ENCODE results near the gene AMOTL2.

Gene AMOTL2

GRCh38 chr3:134334901-134335280, 39.4 kb downstream of the AMOTL2 start:
- no peak for FAIRE-seq
- no peak for DNase-seq (ENCODE audit: insufficient read length)
- TF ChIP-seq POLR2A (IDR thresholded peaks at IDR 0.05; ENCODE audit: low read depth, low read length) (no peak), POLR2AphosphoS5 (IDR thresholded peaks at IDR 0.05; ENCODE audit: low read depth, low read length) (no peak), TAF1 (IDR thresholded peaks at IDR 0.05; ENCODE audit: borderline replicate concordance, low read depth, low read length) (no peak)

- FAIRE-seq (no peak), DNase-seq (ENCODE audit: insufficient read length) (no peak)
- TF ChIP-seq POLR2AphosphoS5 (IDR thresholded peaks at IDR 0.05; ENCODE audit: low read depth, low read length) (no peak), TAF1 (IDR thresholded peaks at IDR 0.05; ENCODE audit: borderline replicate concordance, low read depth, low read length) (no peak), POLR2A (IDR thresholded peaks at IDR 0.05; ENCODE audit: low read depth, low read length) (no peak)
Measured at GRCh38 chr3:134334231-134334900, 39.9 kb downstream of the AMOTL2 start.

GRCh38 chr3:134333522-134334181, 40.6 kb downstream of the AMOTL2 start:
- TF ChIP-seq POLR2AphosphoS5 (IDR thresholded peaks at IDR 0.05; ENCODE audit: low read depth, low read length) (no peak), POLR2A (IDR thresholded peaks at IDR 0.05; ENCODE audit: low read depth, low read length) (no peak), TAF1 (IDR thresholded peaks at IDR 0.05; ENCODE audit: borderline replicate concordance, low read depth, low read length) (no peak)
- FAIRE-seq: no peak
- no peak for DNase-seq (ENCODE audit: insufficient read length)

GRCh38 chr3:134332344-134332743, 41.9 kb downstream of the AMOTL2 start:
- no peak for FAIRE-seq
- no peak for DNase-seq (ENCODE audit: insufficient read length)
- no peak for TF ChIP-seq POLR2A (IDR thresholded peaks at IDR 0.05; ENCODE audit: low read depth, low read length)
- TF ChIP-seq TAF1 (IDR thresholded peaks at IDR 0.05; ENCODE audit: borderline replicate concordance, low read depth, low read length): no peak
- no peak for TF ChIP-seq POLR2AphosphoS5 (IDR thresholded peaks at IDR 0.05; ENCODE audit: low read depth, low read length)

- TF ChIP-seq TAF1 (IDR thresholded peaks at IDR 0.05; ENCODE audit: borderline replicate concordance, low read depth, low read length) (no peak), POLR2AphosphoS5 (IDR thresholded peaks at IDR 0.05; ENCODE audit: low read depth, low read length) (no peak), POLR2A (IDR thresholded peaks at IDR 0.05; ENCODE audit: low read depth, low read length) (no peak)
- FAIRE-seq (no peak), DNase-seq (ENCODE audit: insufficient read length) (no peak)
Measured at GRCh38 chr3:134331811-134332199, 42.4 kb downstream of the AMOTL2 start.

- FAIRE-seq (no peak), DNase-seq (ENCODE audit: insufficient read length) (no peak)
- no peak for TF ChIP-seq TAF1 (IDR thresholded peaks at IDR 0.05; ENCODE audit: borderline replicate concordance, low read depth, low read length)
- TF ChIP-seq POLR2AphosphoS5 (IDR thresholded peaks at IDR 0.05; ENCODE audit: low read depth, low read length): no peak
- TF ChIP-seq POLR2A (IDR thresholded peaks at IDR 0.05; ENCODE audit: low read depth, low read length): no peak
Measured at GRCh38 chr3:134330883-134331810, 43.1 kb downstream of the AMOTL2 start.

DNA sequence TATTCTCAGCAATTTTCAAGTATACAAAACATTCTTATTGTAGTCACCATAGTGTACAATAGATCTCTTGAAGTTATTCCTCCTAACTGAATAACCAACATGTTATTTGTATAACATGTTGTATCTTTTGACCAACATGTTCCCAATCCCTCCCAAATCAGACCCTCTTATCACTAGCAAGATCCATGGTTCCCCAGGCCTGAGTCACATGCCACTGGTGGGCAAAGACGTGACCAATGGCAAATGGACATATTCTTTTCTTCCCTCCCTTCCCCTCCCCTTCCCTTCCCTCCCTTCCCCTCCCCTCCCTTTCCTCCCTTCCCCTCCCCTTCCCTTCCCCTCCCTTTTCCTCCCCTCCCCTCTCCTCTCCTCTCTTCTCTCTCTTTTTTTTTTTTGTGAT, 45.4 kb downstream of the AMOTL2 start:
- FAIRE-seq: no peak
- no peak for TF ChIP-seq POLR2A (IDR thresholded peaks at IDR 0.05; ENCODE audit: low read depth, low read length)
- TF ChIP-seq TAF1 (IDR thresholded peaks at IDR 0.05; ENCODE audit: borderline replicate concordance, low read depth, low read length): no peak
- TF ChIP-seq POLR2AphosphoS5 (IDR thresholded peaks at IDR 0.05; ENCODE audit: low read depth, low read length): no peak
- no peak for DNase-seq (ENCODE audit: insufficient read length)

GRCh38 chr3:134328147-134328591, 46.1 kb downstream of the AMOTL2 start:
- no peak for TF ChIP-seq POLR2A (IDR thresholded peaks at IDR 0.05; ENCODE audit: low read depth, low read length)
- TF ChIP-seq POLR2AphosphoS5 (IDR thresholded peaks at IDR 0.05; ENCODE audit: low read depth, low read length): no peak
- TF ChIP-seq TAF1 (IDR thresholded peaks at IDR 0.05; ENCODE audit: borderline replicate concordance, low read depth, low read length): no peak
- FAIRE-seq: no peak
- no peak for DNase-seq (ENCODE audit: insufficient read length)

- FAIRE-seq: no peak
- DNase-seq (ENCODE audit: insufficient read length): no peak
- TF ChIP-seq TAF1 (IDR thresholded peaks at IDR 0.05; ENCODE audit: borderline replicate concordance, low read depth, low read length) (no peak), POLR2AphosphoS5 (IDR thresholded peaks at IDR 0.05; ENCODE audit: low read depth, low read length) (no peak), POLR2A (IDR thresholded peaks at IDR 0.05; ENCODE audit: low read depth, low read length) (no peak)
Measured at GRCh38 chr3:134327594-134327975, 46.7 kb downstream of the AMOTL2 start.

DNA sequence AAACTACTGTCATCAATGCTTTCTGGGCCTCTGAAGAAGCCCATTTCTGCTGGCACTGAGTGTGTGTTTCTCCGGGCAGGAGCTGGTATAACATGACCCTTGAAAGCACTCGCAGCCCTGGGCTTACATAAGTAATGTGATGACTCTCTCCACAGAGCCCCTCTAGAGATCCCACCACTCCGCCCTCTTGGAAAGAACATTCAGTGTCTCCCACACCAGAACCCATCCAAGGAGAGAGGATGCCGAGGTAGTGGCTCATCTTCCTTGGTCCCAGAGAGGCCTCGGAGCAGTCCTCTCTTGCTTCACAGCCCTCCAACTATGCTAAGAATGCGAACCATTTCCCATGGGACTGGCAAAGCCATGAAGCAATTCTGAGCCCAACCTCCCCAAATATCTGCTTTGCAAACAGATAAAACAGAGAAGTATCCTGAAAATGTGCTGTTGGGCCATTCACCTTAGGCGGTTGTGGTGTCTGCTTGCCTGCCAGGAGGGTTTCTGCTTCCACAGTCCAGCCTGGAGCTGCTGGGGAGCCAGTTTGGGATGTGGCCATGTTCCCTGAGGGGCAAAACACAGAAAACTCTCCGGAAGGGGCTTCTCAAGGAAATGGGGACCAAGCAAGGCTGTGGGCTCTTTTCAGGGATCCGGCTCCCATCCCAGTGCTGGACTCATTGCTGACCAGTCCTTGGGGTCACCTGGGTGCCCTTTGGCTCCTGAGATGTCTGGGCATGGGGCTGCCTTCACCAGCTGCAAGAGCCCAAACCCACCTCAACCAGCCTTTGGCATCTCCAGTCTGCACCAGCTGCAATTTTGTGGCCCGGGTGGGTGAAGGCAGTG, 47.3 kb downstream of the AMOTL2 start:
- TF ChIP-seq POLR2AphosphoS5 (IDR thresholded peaks at IDR 0.05; ENCODE audit: low read depth, low read length): no peak
- no peak for TF ChIP-seq TAF1 (IDR thresholded peaks at IDR 0.05; ENCODE audit: borderline replicate concordance, low read depth, low read length)
- no peak for TF ChIP-seq POLR2A (IDR thresholded peaks at IDR 0.05; ENCODE audit: low read depth, low read length)
- DNase-seq (ENCODE audit: insufficient read length) (no peak), FAIRE-seq (no peak)
